Nucleus accumbens (tissue), 56 donors: ENCODE measurements around the gene CAPN10.
A peak's percentile ranks its signal among the peaks of the same experiment; 100 is the strongest.

Experiments used
- DNase-seq, 56 donors: peaks; one replicate each; lab custom pipeline; 2025; lab: John Stamatoyannopoulos, UW

Gene CAPN10

GRCh38 chr2:240573516-240574385 lies 12.8 kb upstream of the CAPN10 start:
- DNase-seq: no peak

- DNase-seq: no peak
Observed at GRCh38 chr2:240574386-240575100, 12.0 kb upstream of the CAPN10 start.

GRCh38 chr2:240575101-240575965 lies 11.2 kb upstream of the CAPN10 start:
- peak in 1 of 56 donors; percentile 13 for DNase-seq

- no peak for DNase-seq
Observed at GRCh38 chr2:240576036-240576435, 10.5 kb upstream of the CAPN10 start.

- DNase-seq: no peak
Observed at GRCh38 chr2:240576436-240577205, 9.9 kb upstream of the CAPN10 start.

- DNase-seq: no peak
Observed at GRCh38 chr2:240577281-240578109, 9.0 kb upstream of the CAPN10 start.

GRCh38 chr2:240578110-240578450 lies 8.5 kb upstream of the CAPN10 start:
- DNase-seq: no peak

GRCh38 chr2:240578488-240578887 lies 8.0 kb upstream of the CAPN10 start:
- DNase-seq: no peak

- DNase-seq: no peak
Observed at GRCh38 chr2:240579071-240579762, 7.3 kb upstream of the CAPN10 start.

- DNase-seq: no peak
Observed at GRCh38 chr2:240579771-240580614, 6.5 kb upstream of the CAPN10 start.

- DNase-seq: no peak
Observed at GRCh38 chr2:240581811-240582210, 4.7 kb upstream of the CAPN10 start.

GRCh38 chr2:240582781-240583180 lies 3.8 kb upstream of the CAPN10 start:
- no peak for DNase-seq

GRCh38 chr2:240583774-240584173 lies 2.8 kb upstream of the CAPN10 start:
- DNase-seq: no peak

- no peak for DNase-seq
Observed at GRCh38 chr2:240584486-240585031, 2.0 kb upstream of the CAPN10 start.

GRCh38 chr2:240585101-240585500 lies 1.4 kb upstream of the CAPN10 start:
- no peak for DNase-seq

GRCh38 chr2:240585681-240586197 lies 795 bp upstream of the CAPN10 start:
- DNase-seq: no peak
